ENCODE results near the gene IMP3. TPM values are rescaled to one million over a fixed set of nuclear protein-coding genes. Genes with fewer than 3 reads are reported as not detected.
A peak's percentile ranks its signal among the peaks of the same experiment; 100 is the strongest.
"Not testable (repeated sequence)": the region's sequence is repeated elsewhere in the genome, so short reads cannot be mapped to it uniquely, and the experiment has no call there.

The IMP3 gene
- polyA plus RNA-seq, 3 donors from 2014 or later: 193 to 238 (median 221) TPM

- no peak for DNase-seq
- peak overlapping the region; percentile 92 to 94 (median 93) for H3K4me3 Mint-ChIP-seq
- no peaks in the 10 kb centered on the region for H3K9me3 Mint-ChIP-seq
- H3K27ac Mint-ChIP-seq: peak overlapping the region; percentile 79 to 96 (median 95)
- peaks cover 0 to 3% (median 0%) of the 10 kb centered on the region in 3 donors for H3K36me3 Mint-ChIP-seq
- H3K27me3 Mint-ChIP-seq (ENCODE audit: low read depth in 3 of 3): peaks cover 0 to 7% (median 2%) of the 10 kb centered on the region in 3 donors
- H3K4me1 Mint-ChIP-seq: peaks cover 38 to 39% of the 10 kb centered on the region in 2 donors
Measured at GRCh38 chr15:75639191-75639708, 774 bp downstream of the IMP3 start.

- H3K27me3 Mint-ChIP-seq (ENCODE audit: low read depth in 3 of 3): peaks cover 0 to 7% (median 2%) of the 10 kb centered on the region in 3 donors
Measured at GRCh38 chr15:75637245-75638009, 2.6 kb downstream of the IMP3 start.

GRCh38 chr15:75636026-75636425 lies 4.0 kb downstream of the IMP3 start:
- H3K27me3 Mint-ChIP-seq (ENCODE audit: low read depth in 3 of 3): peaks cover 0 to 7% (median 2%) of the 10 kb centered on the region in 3 donors
- H3K4me1 Mint-ChIP-seq: peaks cover 34 to 36% of the 10 kb centered on the region in 2 donors
- H3K9me3 Mint-ChIP-seq: no peaks in the 10 kb centered on the region
- peak overlapping the region in 1 of 5 donors; percentile 30 for H3K4me3 Mint-ChIP-seq
- no peak overlapping the region for H3K27ac Mint-ChIP-seq
- no peak for DNase-seq
- H3K36me3 Mint-ChIP-seq: peaks cover 0 to 3% (median 0%) of the 10 kb centered on the region in 3 donors

More at GRCh38 chr15:75637245-75638009, 2.6 kb downstream of the IMP3 start:
- peaks cover 0 to 3% (median 0%) of the 10 kb centered on the region in 3 donors for H3K36me3 Mint-ChIP-seq
- peak overlapping the region in 3 of 6 donors; percentile 15 to 62 (median 56) for H3K27ac Mint-ChIP-seq
- H3K4me3 Mint-ChIP-seq: peak overlapping the region in 3 of 5 donors; percentile 9 to 92 (median 59)
- no peak for DNase-seq
- no peaks in the 10 kb centered on the region for H3K9me3 Mint-ChIP-seq
- H3K4me1 Mint-ChIP-seq: peaks cover 38 to 39% of the 10 kb centered on the region in 2 donors

- peaks cover 17 to 21% of the 10 kb centered on the region in 2 donors for H3K4me1 Mint-ChIP-seq
- H3K4me3 Mint-ChIP-seq; H3K36me3 Mint-ChIP-seq; H3K9me3 Mint-ChIP-seq; H3K27me3 Mint-ChIP-seq (ENCODE audit: low read depth in 3 of 3); H3K27ac Mint-ChIP-seq; DNase-seq: not testable (repeated sequence)
Measured at GRCh38 chr15:75633922-75634321, 6.1 kb downstream of the IMP3 start.

- no peaks in the 10 kb centered on the region for H3K9me3 Mint-ChIP-seq
- H3K27me3 Mint-ChIP-seq (ENCODE audit: low read depth in 3 of 3): no peaks in the 10 kb centered on the region
- DNase-seq: no peak
- no peak overlapping the region for H3K4me3 Mint-ChIP-seq
- H3K36me3 Mint-ChIP-seq: no peaks in the 10 kb centered on the region
- peaks cover 1% of the 10 kb centered on the region in 2 donors for H3K4me1 Mint-ChIP-seq
- no peak overlapping the region for H3K27ac Mint-ChIP-seq
Measured at GRCh38 chr15:75631935-75632334, 8.1 kb downstream of the IMP3 start.

- H3K9me3 Mint-ChIP-seq: no peaks in the 10 kb centered on the region
- peaks cover 0 to 8% (median 6%) of the 10 kb centered on the region in 3 donors for H3K27me3 Mint-ChIP-seq (ENCODE audit: low read depth in 3 of 3)
- peaks cover 23% of the 10 kb centered on the region in 2 donors for H3K4me1 Mint-ChIP-seq
- peak; percentile 89 to 91 (median 89) for DNase-seq
- H3K27ac Mint-ChIP-seq: peak within 1 kb of the TSS; percentile 95 to 100 (median 98)
- H3K4me3 Mint-ChIP-seq: peak within 1 kb of the TSS; percentile 87 to 97 (median 92)
- no peaks in the 10 kb centered on the region for H3K36me3 Mint-ChIP-seq
Measured at GRCh38 chr15:75625542-75626347, 14.3 kb downstream of the IMP3 start, which contains the start of gene SNUPN. TSS of gene SNUPN (minus strand) at chr15:75625725. CDS start at chr15:75621051, 4,674 bp downstream.

GRCh38 chr15:75622505-75622904 lies 17.5 kb downstream of the IMP3 start:
- Mint-ChIP-seq H3K27me3 (ENCODE audit: low read depth in 3 of 3) (peaks cover 0 to 8% (median 6%) of the 10 kb centered on the region in 3 donors), H3K9me3 (no peaks in the 10 kb centered on the region), H3K27ac (peak overlapping the region; percentile 10 to 67 (median 46)), H3K36me3 (peaks cover 0 to 12% (median under 1%) of the 10 kb centered on the region in 3 donors), H3K4me3 (peak overlapping the region in 3 of 5 donors; percentile 14 to 51 (median 30)), H3K4me1 (peaks cover 32% of the 10 kb centered on the region in 2 donors)
- DNase-seq: no peak

GRCh38 chr15:75620841-75621391 lies 19.1 kb downstream of the IMP3 start:
- peak overlapping the region in 3 of 5 donors; percentile 0 to 71 (median 21) for H3K4me3 Mint-ChIP-seq
- H3K27me3 Mint-ChIP-seq (ENCODE audit: low read depth in 3 of 3): peaks cover 0 to 6% (median 5%) of the 10 kb centered on the region in 3 donors
- H3K9me3 Mint-ChIP-seq: no peaks in the 10 kb centered on the region
- H3K4me1 Mint-ChIP-seq: peaks cover 26% of the 10 kb centered on the region in 2 donors
- H3K36me3 Mint-ChIP-seq: peaks cover 8 to 23% (median 11%) of the 10 kb centered on the region in 3 donors
- H3K27ac Mint-ChIP-seq: peak overlapping the region in 3 of 6 donors; percentile 16 to 64 (median 62)
- no peak for DNase-seq

GRCh38 chr15:75620058-75620820 lies 19.8 kb downstream of the IMP3 start:
- peaks cover 23% of the 10 kb centered on the region in 2 donors for H3K4me1 Mint-ChIP-seq
- peaks cover 13 to 27% (median 14%) of the 10 kb centered on the region in 3 donors for H3K36me3 Mint-ChIP-seq
- no peak for DNase-seq
- H3K27ac Mint-ChIP-seq: peak overlapping the region in 4 of 6 donors; percentile 16 to 64 (median 39)
- peaks cover 0 to 1% (median 0%) of the 10 kb centered on the region in 3 donors for H3K27me3 Mint-ChIP-seq (ENCODE audit: low read depth in 3 of 3)
- H3K9me3 Mint-ChIP-seq: no peaks in the 10 kb centered on the region
- H3K4me3 Mint-ChIP-seq: peak overlapping the region in 4 of 5 donors; percentile 21 to 71 (median 49)

- peak overlapping the region in 1 of 6 donors; percentile 67 for H3K27ac Mint-ChIP-seq
Measured at GRCh38 chr15:75616766-75617165, 23.3 kb downstream of the IMP3 start.

GRCh38 chr15:75606711-75607699 lies 33.0 kb downstream of the IMP3 start:
- no peaks in the 10 kb centered on the region for H3K9me3 Mint-ChIP-seq
- peaks cover 0 to 2% (median 0%) of the 10 kb centered on the region in 3 donors for H3K27me3 Mint-ChIP-seq (ENCODE audit: low read depth in 3 of 3)
- peak overlapping the region; percentile 72 to 92 (median 84) for H3K27ac Mint-ChIP-seq
- peak overlapping the region; percentile 67 to 81 (median 77) for H3K4me3 Mint-ChIP-seq
- H3K36me3 Mint-ChIP-seq: peaks cover 25 to 28% (median 27%) of the 10 kb centered on the region in 3 donors
- H3K4me1 Mint-ChIP-seq: peaks cover 45 to 48% of the 10 kb centered on the region in 2 donors
- peak; percentile 19 to 37 (median 34) for DNase-seq

More at GRCh38 chr15:75616766-75617165, 23.3 kb downstream of the IMP3 start:
- Mint-ChIP-seq H3K9me3 (no peaks in the 10 kb centered on the region), H3K4me3 (no peak overlapping the region), H3K27me3 (ENCODE audit: low read depth in 3 of 3) (no peaks in the 10 kb centered on the region), H3K4me1 (peaks cover 17 to 18% of the 10 kb centered on the region in 2 donors), H3K36me3 (peaks cover 31 to 53% (median 34%) of the 10 kb centered on the region in 3 donors)
- no peak for DNase-seq
